Neutrophil (primary cell): Measurements from ENCODE around the gene CNTNAP2.

ENCODE experiments used
- H3K27ac ChIP-seq: fragments of 200-600 bp; sonication (generic); 2 replicates; pipeline ENCODE4 v1.5.1; 2016; ENCODE audit warnings: mild to moderate bottlenecking, moderate library complexity
- H3K27me3 ChIP-seq: fragments of 200-600 bp; sonication (generic); 2 replicates; pipeline ENCODE4 v1.6.0; 2016; ENCODE audit warnings: mild to moderate bottlenecking
- H3K36me3 ChIP-seq: fragments of 200-600 bp; sonication (generic); 2 replicates; pipeline ENCODE4 v1.5.1; 2017
- H3K4me1 ChIP-seq, 2 experiments: fragments of 200-600 bp in 1 of 2; sonication (generic) in 1 of 2; 1 replicate in 1 of 2; 2 replicates in 1 of 2; pipeline versions ENCODE4 v1.5.1 to v1.6.1; 2013 to 2016; ENCODE audit warnings: low read depth in 1 of 2, low read length in 1 of 2, mild to moderate bottlenecking in 1 of 2, moderate library complexity in 1 of 2; ENCODE audit not compliant: control insufficient read depth in 1 of 2, insufficient read depth in 1 of 2
- H3K4me3 ChIP-seq, 2 experiments: fragments of 200-600 bp in 1 of 2; sonication (generic) in 1 of 2; 1 replicate in 1 of 2; 2 replicates in 1 of 2; pipeline ENCODE4 v1.5.1; 2013 to 2016; ENCODE audit warnings: low read depth in 1 of 2, low read length in 1 of 2, mild to moderate bottlenecking in 1 of 2, moderate library complexity in 1 of 2
- H3K9me3 ChIP-seq: fragments of 200-600 bp; sonication (generic); 2 replicates; pipeline ENCODE4 v1.5.1; 2016
- CTCF ChIP-seq: fragments of 200-600 bp; sonication (generic); IDR thresholded peaks from 2 replicates; pipeline ENCODE4 v1.5.1; 2016; ENCODE audit warnings: antibody characterized with exemption

Gene CNTNAP2

GRCh38 chr7:148124477-148124876, 2007.9 kb downstream of the CNTNAP2 start:
- H3K27me3 ChIP-seq, result no peaks in the 10 kb centered on the region
- no peaks in the 10 kb centered on the region for H3K36me3 ChIP-seq
- H3K9me3 ChIP-seq, result no peaks in the 10 kb centered on the region
- H3K4me3 ChIP-seq, result no peak overlapping the region
- H3K27ac ChIP-seq, result no peak overlapping the region
- H3K4me1 ChIP-seq, result no peaks in the 10 kb centered on the region
- no peak for TF ChIP-seq CTCF

- H3K27me3 ChIP-seq, result no peaks in the 10 kb centered on the region
- H3K36me3 ChIP-seq, result no peaks in the 10 kb centered on the region
- H3K27ac ChIP-seq, result no peak overlapping the region
Observed at GRCh38 chr7:148127374-148127773, 2010.8 kb downstream of the CNTNAP2 start.

GRCh38 chr7:148129023-148129422, 2012.4 kb downstream of the CNTNAP2 start:
- no peak overlapping the region for H3K27ac ChIP-seq

More at GRCh38 chr7:148127374-148127773, 2010.8 kb downstream of the CNTNAP2 start:
- H3K9me3 ChIP-seq, result no peaks in the 10 kb centered on the region
- H3K4me1 ChIP-seq, result no peaks in the 10 kb centered on the region
- no peak for TF ChIP-seq CTCF
- no peak overlapping the region for H3K4me3 ChIP-seq

GRCh38 chr7:148135116-148135515, 2018.5 kb downstream of the CNTNAP2 start:
- no peaks in the 10 kb centered on the region for H3K9me3 ChIP-seq

More at GRCh38 chr7:148129023-148129422, 2012.4 kb downstream of the CNTNAP2 start:
- no peak overlapping the region for H3K4me3 ChIP-seq
- no peaks in the 10 kb centered on the region for H3K36me3 ChIP-seq
- no peaks in the 10 kb centered on the region for H3K27me3 ChIP-seq
- H3K9me3 ChIP-seq, result no peaks in the 10 kb centered on the region
- H3K4me1 ChIP-seq, result no peaks in the 10 kb centered on the region
- no peak for TF ChIP-seq CTCF

GRCh38 chr7:148135997-148136396, 2019.4 kb downstream of the CNTNAP2 start:
- no peaks in the 10 kb centered on the region for H3K36me3 ChIP-seq
- H3K4me1 ChIP-seq, result no peaks in the 10 kb centered on the region
- no peak overlapping the region for H3K27ac ChIP-seq
- H3K4me3 ChIP-seq, result no peak overlapping the region
- no peaks in the 10 kb centered on the region for H3K9me3 ChIP-seq
- no peak for TF ChIP-seq CTCF
- no peaks in the 10 kb centered on the region for H3K27me3 ChIP-seq

More at GRCh38 chr7:148135116-148135515, 2018.5 kb downstream of the CNTNAP2 start:
- Histone ChIP-seq H3K36me3 (no peaks in the 10 kb centered on the region), H3K27me3 (no peaks in the 10 kb centered on the region), H3K27ac (no peak overlapping the region), H3K4me1 (no peaks in the 10 kb centered on the region), H3K4me3 (no peak overlapping the region)
- no peak for TF ChIP-seq CTCF
